Gastroesophageal sphincter (tissue), 3 donors: ENCODE data around the gene NSMCE1.

Experiments used
- POLR2A ChIP-seq, 2 donors: fragments of 450-650 bp; IDR thresholded peaks; one replicate each; pipeline ENCODE4 v1.6.1; 2017; ENCODE audit warnings: antibody characterized with exemption in 2 of 2, mild to moderate bottlenecking in 2 of 2, moderate library complexity in 1 of 2
- POLR2AphosphoS5 ChIP-seq: sonication (generic); formaldehyde crosslinking; IDR thresholded peaks from one replicate; pipeline ENCODE4 v1.6.1; 2017; ENCODE audit warnings: antibody characterized with exemption
- TF ChIP-seq, protein P1 (sequence below), 4 experiments: fragments of 200-600 bp in 2 of 4; fragments of 450-650 bp in 2 of 4; sonication (generic) in 1 of 4; IDR thresholded peaks; one replicate each; pipeline ENCODE4 v1.5.1; 2017 to 2019; ENCODE audit warnings: antibody characterized with exemption in 4 of 4, mild to moderate bottlenecking in 2 of 4, moderate library complexity in 2 of 4

DNA sequence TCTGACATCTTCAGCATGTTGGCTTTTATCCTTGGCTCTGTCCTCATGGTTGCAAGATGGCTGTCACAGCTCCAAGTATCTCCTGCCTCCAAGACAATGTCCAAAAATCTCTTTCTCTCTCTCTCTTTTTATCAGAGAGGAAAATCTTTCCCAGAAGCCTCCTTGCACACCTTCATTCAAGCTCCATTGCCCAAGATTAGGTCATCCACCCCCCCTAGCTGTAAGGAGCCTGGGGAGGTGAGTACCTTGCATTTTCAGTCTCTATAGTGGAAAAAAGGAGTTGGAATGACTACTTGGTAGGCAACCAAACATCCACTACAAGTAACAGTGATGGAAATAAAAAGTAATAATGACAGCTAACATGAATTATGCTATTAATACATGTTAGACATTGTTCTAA lies 22.0 kb upstream of the NSMCE1 start:
- TF ChIP-seq, protein P1, sequence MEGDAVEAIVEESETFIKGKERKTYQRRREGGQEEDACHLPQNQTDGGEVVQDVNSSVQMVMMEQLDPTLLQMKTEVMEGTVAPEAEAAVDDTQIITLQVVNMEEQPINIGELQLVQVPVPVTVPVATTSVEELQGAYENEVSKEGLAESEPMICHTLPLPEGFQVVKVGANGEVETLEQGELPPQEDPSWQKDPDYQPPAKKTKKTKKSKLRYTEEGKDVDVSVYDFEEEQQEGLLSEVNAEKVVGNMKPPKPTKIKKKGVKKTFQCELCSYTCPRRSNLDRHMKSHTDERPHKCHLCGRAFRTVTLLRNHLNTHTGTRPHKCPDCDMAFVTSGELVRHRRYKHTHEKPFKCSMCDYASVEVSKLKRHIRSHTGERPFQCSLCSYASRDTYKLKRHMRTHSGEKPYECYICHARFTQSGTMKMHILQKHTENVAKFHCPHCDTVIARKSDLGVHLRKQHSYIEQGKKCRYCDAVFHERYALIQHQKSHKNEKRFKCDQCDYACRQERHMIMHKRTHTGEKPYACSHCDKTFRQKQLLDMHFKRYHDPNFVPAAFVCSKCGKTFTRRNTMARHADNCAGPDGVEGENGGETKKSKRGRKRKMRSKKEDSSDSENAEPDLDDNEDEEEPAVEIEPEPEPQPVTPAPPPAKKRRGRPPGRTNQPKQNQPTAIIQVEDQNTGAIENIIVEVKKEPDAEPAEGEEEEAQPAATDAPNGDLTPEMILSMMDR (IDR thresholded peaks at IDR 0.05), result no peak
- TF ChIP-seq POLR2AphosphoS5 (no peak), POLR2A (IDR thresholded peaks at IDR 0.05) (no peak)
